ENCODE results near the gene UNC5A.

- no peak for TF ChIP-seq MAX (IDR thresholded peaks at IDR 0.05)
- no peak for TF ChIP-seq SIN3A (IDR thresholded peaks at IDR 0.05; ENCODE audit: low read depth)
- TF ChIP-seq, protein P1, sequence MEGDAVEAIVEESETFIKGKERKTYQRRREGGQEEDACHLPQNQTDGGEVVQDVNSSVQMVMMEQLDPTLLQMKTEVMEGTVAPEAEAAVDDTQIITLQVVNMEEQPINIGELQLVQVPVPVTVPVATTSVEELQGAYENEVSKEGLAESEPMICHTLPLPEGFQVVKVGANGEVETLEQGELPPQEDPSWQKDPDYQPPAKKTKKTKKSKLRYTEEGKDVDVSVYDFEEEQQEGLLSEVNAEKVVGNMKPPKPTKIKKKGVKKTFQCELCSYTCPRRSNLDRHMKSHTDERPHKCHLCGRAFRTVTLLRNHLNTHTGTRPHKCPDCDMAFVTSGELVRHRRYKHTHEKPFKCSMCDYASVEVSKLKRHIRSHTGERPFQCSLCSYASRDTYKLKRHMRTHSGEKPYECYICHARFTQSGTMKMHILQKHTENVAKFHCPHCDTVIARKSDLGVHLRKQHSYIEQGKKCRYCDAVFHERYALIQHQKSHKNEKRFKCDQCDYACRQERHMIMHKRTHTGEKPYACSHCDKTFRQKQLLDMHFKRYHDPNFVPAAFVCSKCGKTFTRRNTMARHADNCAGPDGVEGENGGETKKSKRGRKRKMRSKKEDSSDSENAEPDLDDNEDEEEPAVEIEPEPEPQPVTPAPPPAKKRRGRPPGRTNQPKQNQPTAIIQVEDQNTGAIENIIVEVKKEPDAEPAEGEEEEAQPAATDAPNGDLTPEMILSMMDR (IDR thresholded peaks at IDR 0.05 in 2 of 3, conservative IDR thresholded peaks at IDR 0.05 in 1 of 3; ENCODE audit: borderline replicate concordance in 1 of 3, insufficient read depth in 1 of 3, low read depth in 2 of 3, low read length in 2 of 3): no peak
Observed at GRCh38 chr5:176788091-176788490, 22.3 kb upstream of the UNC5A start.
